GM18868 (cell line): ENCODE results near the gene CRABP1.

ENCODE experiments used
- ATAC-seq: cut with Tn5 transposase; IDR thresholded peaks from one replicate; pipeline ENCODE4 v1.9.1; 2021; ENCODE audit warnings: mild to moderate bottlenecking, moderate library complexity; ENCODE audit not compliant: unreplicated experiment

The CRABP1 gene

DNA sequence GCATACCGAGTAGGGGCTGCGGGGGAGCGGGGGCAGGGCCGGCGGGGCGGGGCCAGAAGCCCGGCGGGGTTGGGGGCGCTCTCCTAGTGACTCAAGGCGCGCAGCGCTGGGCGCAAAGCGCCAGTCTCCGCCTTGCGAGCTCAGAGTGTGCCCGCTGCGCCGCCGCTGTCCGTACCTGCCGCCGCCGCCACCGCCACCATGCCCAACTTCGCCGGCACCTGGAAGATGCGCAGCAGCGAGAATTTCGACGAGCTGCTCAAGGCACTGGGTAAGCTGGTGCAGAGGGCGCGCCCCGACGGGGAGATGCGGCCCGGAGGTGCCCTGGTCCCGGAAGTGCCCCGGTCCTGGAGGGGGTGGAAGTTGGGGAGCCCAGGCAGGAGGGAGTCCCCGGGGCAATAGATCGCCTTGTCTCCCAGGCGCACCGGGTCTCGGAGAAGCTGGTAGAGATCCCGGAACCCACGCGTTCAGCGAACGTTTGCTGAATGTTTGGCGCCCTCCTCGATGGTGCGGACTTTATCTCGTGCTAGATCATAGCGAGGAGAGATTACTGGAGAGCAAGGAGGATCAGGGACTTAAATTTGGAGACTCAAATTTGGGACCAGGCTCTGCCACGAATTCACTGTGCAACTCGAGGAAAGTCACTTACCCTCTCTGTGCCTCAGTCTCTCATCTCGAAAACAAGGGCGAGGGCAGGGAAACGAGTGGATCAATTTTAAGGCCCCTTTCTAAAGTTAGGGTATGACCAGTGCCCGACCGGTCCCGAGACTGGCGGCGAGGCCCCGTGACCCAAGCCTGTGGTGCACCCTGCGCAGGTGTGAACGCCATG, at the start of gene CRABP1:
TSS of gene CRABP1 (plus strand) at position 123 of the 826 bp plus-strand sequence. CDS start at position 199, 76 bp downstream.
- ATAC-seq: no peak

DNA sequence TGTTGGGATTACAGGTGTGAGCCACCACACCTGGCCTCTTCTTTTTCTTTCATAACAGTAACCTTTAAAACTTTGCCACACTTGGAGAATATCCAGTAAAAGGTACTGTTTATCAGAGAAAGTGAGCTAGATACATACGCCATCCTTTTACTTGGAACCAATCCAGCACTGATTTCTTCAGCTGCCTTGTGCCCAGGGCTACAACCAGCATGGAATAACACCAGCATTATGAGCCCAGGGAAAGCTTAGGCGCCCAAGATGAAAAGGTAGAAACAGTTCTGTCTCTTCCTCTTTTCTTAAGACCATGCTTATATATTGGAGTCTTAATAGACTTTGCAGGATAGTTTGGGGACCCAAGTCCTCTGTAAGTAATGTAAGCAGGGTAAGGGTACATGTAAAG, 49.1 kb upstream of the CRABP1 start:
- no peak for ATAC-seq

DNA sequence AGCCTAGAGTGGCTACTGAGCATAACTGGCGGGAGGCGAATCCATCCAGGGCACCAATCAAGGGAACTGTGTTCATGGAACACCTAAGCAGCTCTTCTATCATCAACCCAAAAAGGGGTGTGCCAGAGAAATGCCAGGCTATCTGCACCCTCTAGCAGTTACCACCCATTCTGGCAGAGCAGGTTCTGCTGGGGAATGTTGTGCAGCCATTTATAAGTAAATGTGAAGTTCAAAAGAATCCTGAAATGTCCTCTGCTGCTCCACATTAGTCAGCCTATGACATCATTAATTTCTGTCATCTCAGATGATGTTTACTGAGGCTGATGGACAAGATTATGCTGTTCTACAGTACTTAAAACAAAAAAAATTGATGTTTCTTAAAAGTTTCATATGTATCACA, 48.5 kb upstream of the CRABP1 start:
- ATAC-seq: no peak

DNA sequence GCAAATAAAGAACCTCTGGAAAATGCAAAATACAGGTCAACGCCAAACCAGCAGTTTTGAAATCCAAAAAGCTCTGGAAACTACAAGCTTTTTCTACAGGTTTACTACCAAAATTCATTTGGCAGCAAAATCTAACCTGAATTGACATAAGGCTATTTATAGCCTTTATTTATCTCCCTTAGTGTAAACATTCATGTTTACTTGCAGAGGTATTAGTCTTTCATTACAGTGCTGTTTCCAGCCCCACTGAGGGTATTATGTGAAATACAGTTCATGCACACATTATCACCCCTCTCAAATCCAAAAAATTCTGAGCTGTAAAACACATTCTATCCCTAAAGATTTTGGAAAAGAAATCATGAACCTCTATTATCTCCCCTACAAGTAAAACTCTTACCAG, 47.9 kb upstream of the CRABP1 start:
- ATAC-seq: no peak

DNA sequence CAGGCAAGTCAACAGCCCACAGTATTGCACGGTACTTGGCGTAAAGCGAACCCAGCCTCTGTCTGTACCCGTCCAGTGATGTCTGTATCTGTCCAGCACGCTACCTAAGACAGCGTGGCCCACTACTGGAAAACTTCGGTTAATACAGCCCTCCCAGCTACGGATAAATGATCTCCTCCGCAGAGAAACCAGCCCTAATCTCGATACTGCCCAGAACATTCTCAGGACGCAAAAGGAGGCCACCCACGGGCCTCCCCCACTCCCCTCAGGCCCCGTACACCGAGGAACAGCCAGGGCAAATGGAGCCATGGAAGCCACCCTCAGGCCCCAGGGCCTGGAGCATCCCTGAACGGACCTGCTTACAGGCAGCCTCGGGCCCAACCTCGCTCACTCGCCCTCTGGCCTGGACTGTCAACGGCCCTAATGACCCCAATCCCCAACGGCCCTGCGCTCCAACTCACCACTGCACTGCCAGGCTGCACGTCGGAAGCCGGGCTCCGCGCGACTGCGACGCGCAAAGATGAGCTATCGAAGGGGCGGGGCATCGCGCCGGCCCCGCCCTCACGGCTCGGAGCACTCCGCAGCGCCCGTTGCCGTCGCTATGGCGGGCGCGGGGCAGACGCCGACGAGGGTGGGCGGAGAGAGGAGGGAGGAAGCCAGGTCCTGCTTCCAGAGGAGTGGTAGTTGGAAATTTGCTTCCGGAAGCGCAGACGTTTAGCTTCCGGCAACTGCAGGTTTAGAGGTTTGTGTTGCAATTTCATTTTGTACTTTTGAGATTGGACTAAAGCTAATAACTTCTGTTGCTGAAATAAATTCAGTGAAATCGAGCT, 40.8 kb upstream of the CRABP1 start, which contains the start of gene SKIC8:
TSS of gene SKIC8 (minus strand) at position 509 of the 830 bp plus-strand sequence. CDS start 3,923 bp downstream, outside the sequence.
- ATAC-seq: peak; percentile 81

DNA sequence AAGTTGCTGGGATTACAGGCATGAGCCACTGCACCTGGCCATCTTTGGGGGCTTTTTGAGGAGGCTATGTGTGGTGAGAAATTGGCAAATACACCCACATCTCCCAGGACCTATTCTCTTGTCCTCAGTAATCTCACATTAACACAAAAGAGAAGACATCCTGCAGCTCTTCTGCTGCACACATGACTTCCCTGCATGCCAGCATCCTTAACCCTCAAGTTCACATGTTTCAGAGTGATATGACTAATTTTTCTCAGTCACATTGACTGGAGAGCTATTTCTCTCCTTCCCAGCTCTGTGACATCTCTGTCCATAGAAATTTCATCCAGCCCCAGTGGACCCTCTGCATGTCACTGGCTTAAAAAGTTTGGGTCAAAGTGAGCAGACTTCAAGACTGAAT, 38.8 kb upstream of the CRABP1 start:
- no peak for ATAC-seq

DNA sequence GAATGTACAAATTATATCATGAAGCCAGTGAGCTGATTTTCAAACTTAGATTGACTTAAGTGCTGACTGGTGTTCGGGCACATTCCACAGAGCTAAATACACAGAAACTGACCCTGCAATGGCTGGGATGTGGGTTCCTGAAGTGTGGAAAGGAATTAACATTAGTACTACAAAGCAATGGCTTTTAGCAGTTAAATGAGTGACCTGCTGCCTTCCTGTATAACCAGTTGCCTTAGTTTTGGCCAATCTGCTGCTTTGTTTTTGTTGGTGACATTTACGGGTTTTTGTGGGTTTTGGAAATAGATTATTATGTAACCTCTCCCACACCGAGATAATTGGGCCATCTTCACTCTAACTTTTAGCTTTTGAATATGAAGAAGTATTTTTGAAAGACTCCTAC, 38.3 kb upstream of the CRABP1 start:
- no peak for ATAC-seq

DNA sequence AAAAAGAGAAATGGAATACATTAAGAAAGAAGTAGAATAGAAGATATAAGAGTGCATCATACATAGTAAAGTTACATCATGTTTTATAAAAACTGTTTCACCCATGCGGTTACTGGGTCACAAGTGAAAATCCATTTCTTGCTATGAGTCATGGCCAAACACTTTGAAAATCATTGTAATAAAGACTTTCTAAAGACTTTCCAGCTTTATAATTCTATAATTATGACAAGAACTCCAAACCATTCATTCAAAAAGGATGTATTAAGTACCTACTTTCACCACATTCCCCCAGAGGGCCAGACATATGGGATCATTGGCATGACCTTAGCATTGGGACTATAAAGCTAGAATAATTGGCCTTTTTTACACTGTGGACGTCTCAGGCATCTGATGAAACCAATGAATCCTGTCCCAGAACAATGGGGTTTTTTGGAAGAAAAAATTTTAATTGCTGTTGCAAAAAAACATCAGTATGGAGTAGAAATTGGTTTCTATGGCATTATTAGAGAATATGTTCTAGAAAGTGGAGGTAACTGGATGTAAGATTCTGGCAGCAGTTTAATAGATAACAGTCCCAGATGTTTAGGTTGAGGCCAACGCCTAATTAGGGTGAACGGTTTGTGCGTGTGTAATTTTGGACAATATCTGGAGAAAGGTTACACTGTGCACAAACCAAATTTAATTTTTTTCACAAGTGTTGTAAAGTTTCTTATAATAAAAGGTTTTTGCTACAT, 37.4 kb upstream of the CRABP1 start:
- no peak for ATAC-seq

DNA sequence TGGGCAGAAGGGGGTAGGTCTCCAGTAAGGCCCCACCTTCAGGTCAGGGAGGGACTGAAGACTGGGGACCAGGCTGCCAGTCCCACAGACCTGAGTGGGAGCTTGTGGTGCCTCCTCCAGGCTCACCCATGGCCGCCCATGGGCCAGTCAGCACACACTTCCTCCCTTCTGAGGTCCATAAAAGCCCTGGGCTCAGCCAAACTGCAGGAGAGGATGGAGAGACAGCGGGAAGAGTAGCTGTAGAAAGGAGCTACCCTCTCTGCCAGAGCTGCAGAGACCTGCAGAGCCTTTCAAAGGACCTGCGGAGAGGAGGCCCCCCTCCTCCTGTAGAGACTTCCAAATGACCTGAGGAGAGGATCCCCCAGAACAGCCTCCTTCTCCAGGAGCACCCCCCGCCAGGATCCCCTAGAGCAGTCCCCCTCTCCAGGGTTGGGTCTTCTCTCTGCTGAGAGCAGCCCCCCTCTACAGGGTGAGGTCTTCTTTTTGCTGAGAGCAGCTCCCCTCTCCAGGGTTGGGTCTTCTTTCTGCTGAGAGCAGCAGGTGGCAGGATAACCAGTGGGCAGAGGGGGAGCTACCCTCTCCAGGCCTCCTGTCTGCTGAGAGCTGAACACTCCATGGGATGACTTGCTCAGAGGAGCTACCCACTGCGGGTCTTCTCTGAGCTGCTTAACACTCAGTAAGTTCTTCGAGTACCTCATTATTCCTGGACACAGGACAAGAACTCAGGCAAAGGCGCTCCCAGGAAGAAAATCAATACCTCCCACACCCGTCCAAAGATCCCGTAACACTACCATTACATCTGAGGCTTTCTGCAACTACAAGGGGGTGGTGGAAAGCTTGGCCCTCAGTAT, 35.7 kb upstream of the CRABP1 start:
- ATAC-seq: no peak

DNA sequence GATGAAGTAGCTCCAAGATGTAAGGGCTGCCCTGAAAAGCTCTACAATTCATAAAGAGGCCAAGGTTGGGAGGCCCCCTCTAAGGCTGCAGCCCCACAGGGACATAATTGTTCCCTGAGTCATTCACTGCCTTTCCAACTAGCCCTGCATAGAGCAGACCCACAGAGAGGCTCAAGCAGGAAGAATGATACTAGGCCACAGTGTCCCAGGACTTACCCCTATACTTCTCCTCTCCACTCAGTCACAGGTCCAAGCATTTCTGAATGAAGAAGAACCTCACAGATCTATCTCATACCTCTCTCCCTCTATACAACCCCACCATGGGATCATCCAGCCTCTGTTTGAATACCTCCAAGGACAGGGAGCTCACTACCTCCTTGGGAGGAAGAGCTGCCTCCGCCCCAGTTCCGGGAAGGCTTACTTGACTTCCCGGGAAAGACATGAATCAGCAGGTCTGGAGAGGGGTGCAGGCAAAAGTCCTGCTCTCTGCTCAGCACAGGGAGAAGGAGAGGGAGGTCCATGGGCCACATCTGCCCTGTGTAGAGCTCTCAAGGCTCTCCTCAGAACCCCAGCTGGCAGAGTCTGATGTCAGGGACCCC, 33.9 kb upstream of the CRABP1 start:
- no peak for ATAC-seq

DNA sequence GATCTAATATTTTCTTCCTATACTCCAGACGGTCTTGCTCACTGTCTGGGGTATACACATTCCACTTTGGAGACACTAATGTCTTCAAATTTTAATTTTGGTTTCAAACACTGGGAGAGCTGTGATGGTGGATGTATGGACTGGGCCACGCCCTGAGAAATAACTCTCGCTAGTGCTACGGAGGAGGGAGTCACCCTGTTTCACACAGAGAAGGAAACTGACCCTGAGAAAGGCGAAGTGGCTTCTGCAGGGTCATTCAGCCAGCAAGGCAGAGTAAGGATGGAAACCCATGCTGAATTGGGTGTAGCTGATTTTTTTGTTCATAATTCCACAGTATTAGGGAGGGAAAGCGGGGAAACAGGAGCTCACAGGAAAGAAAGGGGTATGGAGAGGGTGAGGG, 32.2 kb upstream of the CRABP1 start:
- no peak for ATAC-seq

DNA sequence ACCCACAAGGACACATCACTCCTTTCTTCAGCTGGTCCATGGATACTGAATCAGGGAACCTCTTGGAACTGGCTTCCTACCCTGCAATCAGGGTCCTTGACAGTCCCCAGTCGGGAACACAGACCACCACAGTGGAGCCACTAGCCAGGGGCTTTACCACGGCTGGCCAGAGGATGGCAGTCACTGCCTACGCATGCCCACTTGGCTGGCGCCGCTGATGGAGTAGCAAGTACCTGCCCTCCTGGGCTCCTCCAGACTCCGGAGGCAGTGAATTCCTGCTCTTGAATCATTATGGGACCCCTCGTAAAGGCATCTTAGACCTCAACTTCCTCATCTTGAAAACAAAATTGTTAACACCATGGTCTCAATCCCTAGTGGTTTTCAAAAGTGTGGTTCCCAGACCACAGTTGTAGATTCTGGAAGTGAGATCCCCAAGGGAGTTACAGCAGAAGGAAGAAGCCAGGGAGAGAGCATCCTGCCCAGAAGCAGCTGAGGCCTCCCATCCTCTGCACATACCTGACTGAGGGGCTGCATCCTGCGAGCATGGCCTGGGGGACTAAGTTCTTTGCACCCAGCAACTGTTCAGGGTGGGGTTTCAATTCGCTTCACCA, 31.6 kb upstream of the CRABP1 start:
- peak; percentile 56 for ATAC-seq

DNA sequence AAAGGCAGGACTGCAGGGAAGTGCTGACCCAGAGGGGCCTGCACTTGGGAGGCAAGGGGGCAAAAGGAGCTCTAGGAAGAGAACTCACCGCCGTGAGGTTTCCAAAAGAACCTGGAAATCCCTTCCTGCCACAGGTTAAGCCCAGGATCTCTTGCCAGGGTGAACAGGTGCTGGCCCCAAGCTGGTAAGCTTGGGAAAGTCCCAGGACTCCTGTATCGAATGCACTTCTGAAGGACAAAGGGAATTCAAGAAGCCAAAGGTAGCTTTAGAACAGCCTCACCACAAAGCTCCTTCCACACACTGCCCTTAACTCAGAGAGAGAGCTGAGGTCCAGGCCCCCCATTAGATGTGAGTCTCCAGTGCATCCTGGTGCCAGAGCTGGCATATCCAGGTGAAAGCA, 28.9 kb upstream of the CRABP1 start:
- ATAC-seq: no peak

DNA sequence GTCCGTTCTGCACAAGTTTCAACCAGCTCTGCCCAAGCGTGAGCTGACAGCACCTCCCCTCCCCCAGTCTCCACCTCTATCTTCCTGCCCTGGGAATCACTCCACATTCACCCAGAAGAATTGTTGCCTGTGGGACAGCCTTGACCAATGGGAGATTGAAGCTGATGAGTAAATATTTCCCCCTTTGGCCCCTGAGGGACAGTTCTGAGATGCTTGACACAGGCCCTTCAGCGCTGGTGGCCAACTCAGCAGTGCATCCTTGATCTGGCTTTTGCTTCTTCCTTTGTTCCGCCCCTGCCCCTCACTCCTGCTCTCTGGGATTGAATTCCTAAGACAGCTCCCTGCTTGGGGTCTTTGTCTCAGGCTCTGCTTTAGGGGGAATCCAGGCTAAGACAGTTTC, 27.6 kb upstream of the CRABP1 start:
- no peak for ATAC-seq

DNA sequence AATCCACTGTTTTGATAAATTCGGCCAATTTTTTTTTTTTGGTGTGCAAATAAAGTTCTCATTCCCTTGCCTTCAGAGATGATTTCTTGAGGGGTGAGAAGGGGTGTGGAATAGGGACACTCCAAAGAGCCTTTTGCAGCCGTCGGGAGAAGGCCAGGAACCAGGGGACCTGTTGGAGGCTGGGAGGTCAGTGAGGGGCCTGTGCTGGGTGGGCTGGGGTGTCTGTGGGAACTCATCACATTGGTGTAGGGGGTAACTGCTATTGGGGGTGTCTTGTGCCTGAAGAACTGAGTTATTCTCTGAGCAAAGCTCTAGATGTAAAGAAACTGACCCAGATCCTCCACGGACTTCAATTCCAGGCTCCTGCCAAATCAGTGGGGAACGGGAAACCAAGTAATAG, 27.2 kb upstream of the CRABP1 start:
- no peak for ATAC-seq

DNA sequence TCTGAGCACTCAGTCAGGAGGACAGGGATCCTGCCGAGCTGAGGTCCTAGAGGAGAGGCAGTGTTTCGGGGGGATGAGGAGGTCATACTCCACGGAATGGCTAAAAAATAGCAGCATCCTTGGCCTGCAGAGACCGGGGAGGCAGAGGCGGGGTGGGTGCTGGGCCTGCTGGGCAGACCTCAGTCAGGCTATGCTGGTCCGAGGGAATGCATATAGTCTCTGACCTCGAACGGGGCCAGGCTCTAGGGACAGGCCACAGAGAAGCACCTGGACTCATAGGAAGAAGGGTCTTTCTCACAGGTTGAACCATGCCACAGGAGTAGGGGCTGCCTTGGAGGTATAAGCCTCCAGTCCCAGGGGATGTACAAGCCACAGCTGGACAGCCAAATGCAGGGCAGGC, 26.8 kb upstream of the CRABP1 start:
- ATAC-seq: no peak

DNA sequence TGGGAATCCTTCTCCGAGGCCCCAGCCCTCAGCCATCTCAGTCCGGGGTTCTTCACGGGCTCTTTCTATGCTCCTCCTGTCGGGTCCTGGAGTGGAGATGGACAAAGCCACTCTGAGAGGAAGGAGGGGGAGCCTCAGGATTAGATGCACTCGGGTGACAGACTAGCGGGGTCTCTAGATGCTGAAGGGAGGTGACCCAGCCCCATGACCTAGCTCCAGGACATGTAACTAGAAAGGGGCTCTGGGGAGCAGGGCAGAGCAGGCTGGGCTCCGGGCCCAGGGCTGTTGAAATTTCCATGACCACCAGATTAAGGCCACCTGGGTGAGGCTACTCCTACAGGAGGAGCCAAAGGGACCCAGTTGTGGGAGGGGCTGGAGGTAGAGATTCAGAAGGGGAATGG, 26.0 kb upstream of the CRABP1 start:
- no peak for ATAC-seq

DNA sequence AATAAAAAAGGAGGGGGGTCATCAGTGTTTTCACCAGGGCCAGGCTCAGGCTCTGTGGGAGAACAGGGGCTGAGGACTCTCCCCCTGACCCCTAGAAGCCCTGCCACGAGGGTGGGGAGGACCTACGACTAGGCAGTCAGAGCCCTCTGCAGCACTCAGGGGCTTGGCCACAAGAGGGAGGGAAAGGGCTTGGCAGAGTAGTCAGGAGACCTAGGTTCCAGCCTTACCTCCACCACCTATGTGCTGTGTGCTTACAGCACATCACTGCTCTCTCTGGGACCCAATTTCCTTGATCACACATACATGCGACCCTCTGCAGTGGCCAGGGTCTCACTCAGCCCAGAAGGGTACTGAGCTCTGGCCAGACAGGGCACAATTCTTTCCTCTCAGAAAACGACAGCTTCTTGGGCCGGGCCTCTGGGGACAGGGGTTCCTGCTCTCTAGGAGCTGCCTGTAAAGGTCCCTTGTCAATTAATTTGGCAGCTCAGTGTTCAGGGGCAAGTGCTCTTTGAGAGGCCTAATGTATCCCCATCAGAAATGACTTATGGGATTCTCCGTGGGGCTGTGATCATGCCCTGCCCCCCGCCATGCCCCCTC, 24.4 kb upstream of the CRABP1 start:
- no peak for ATAC-seq
